ENCODE results near the gene CSNK1G1.

- TF ChIP-seq CTCF (IDR thresholded peaks at IDR 0.05; ENCODE audit: low read length) (no peak), EZH2phosphoT487 (IDR thresholded peaks at IDR 0.05; ENCODE audit: low read length) (no peak), EZH2 (optimal IDR thresholded peaks at IDR 0.05; ENCODE audit: low read depth, low read length) (no peak)
Observed at GRCh38 chr15:64247535-64247905, 108.5 kb downstream of the CSNK1G1 start.
